PC-9 (cell line): ENCODE data around the gene TXNL4A.

ENCODE experiments used
- CTCF ChIP-seq: fragments of 200-600 bp; sonication (generic); conservative IDR thresholded peaks from 2 replicates; pipeline ENCODE4 v1.6.1; 2017; ENCODE audit warnings: mixed run types, antibody characterized with exemption, mild to moderate bottlenecking, moderate library complexity
- EZH2 ChIP-seq: fragments of 200-600 bp; sonication (generic); IDR thresholded peaks from 2 replicates; pipeline ENCODE4 v1.8.0; 2017; ENCODE audit warnings: antibody characterized with exemption, low read depth

- TF ChIP-seq EZH2, result no peak
- TF ChIP-seq CTCF, result no peak
Observed at GRCh38 chr18:79986726-79987125, 1.6 kb downstream of the TXNL4A start.
